Progenitor cell of endocrine pancreas (in vitro differentiated cells): Measurements from ENCODE around the gene ARMC2. TPM values are rescaled to one million over a fixed set of nuclear protein-coding genes. Genes with fewer than 3 reads are reported as not detected.
"Not testable (repeated sequence)": the region's sequence is repeated elsewhere in the genome, so short reads cannot be mapped to it uniquely, and the experiment has no call there.

Source experiments
- DNase-seq: peaks from one replicate; pipeline ENCODE4 v3.0.0; 2021; ENCODE audit warnings: low spot score; ENCODE audit not compliant: unreplicated experiment
- H3K27ac Mint-ChIP-seq: 2 replicates; pipeline ENCODE4 v1.8.0; 2021; ENCODE audit warnings: mild to moderate bottlenecking, moderate library complexity, mixed read lengths
- H3K27me3 Mint-ChIP-seq: 2 replicates; pipeline ENCODE4 v1.8.0; 2021; ENCODE audit warnings: mixed read lengths
- H3K36me3 Mint-ChIP-seq: 2 replicates; pipeline ENCODE4 v1.8.0; 2022; ENCODE audit warnings: mixed read lengths; ENCODE audit not compliant: insufficient read depth
- H3K4me1 Mint-ChIP-seq: 2 replicates; pipeline ENCODE4 v1.8.0; 2021; ENCODE audit warnings: low read depth, mixed read lengths
- H3K4me3 Mint-ChIP-seq: 2 replicates; pipeline ENCODE4 v1.8.0; 2021; ENCODE audit warnings: low read depth, mild to moderate bottlenecking, moderate library complexity, mixed read lengths
- H3K9me3 Mint-ChIP-seq: 2 replicates; pipeline ENCODE4 v1.8.0; 2021; ENCODE audit warnings: low read depth, mixed read lengths
- total RNA-seq: library from RNA; stranded (reverse); gene quantifications from 2 replicates; pipeline ENCODE4 v1.2.1, GENCODE V29; 2021
- TF ChIP-seq, protein P1 (sequence below): fragments of 200-600 bp; sonication (generic); IDR thresholded peaks from one replicate; pipeline ENCODE4 v1.5.0; 2021; ENCODE audit warnings: antibody characterized with exemption, mild to moderate bottlenecking; ENCODE audit not compliant: unreplicated experiment

The ARMC2 gene
- total RNA-seq, 1 donor from 2014 or later: 16.5 TPM

DNA sequence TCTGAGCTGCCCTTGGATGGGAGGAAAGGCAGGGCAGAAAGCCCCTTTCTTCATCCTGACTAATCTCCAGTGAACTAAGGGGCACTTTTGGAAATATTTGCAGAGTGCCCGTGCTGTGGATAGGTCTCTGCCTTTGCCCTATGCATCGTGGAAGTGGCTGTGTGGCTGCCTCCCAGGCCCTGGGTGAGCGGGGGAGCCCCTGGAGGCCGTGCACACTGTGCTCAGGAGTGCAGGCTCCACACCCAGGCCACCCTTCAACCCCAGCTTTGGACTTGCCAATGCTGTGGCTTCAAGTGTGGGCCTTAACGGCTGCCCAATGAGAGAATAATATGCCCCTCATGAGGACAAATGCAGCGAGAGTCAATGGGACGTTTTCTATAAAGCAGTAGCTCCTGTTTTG lies 36.7 kb upstream of the ARMC2 start:
- no peak for DNase-seq
- H3K36me3 Mint-ChIP-seq: peaks cover 3% of the 10 kb centered on the region
- H3K27ac Mint-ChIP-seq: no peak overlapping the region
- H3K4me3 Mint-ChIP-seq: no peak overlapping the region
- no peaks in the 10 kb centered on the region for H3K27me3 Mint-ChIP-seq
- peaks cover 11% of the 10 kb centered on the region for H3K9me3 Mint-ChIP-seq
- peaks cover 2% of the 10 kb centered on the region for H3K4me1 Mint-ChIP-seq
- TF ChIP-seq, protein P1, sequence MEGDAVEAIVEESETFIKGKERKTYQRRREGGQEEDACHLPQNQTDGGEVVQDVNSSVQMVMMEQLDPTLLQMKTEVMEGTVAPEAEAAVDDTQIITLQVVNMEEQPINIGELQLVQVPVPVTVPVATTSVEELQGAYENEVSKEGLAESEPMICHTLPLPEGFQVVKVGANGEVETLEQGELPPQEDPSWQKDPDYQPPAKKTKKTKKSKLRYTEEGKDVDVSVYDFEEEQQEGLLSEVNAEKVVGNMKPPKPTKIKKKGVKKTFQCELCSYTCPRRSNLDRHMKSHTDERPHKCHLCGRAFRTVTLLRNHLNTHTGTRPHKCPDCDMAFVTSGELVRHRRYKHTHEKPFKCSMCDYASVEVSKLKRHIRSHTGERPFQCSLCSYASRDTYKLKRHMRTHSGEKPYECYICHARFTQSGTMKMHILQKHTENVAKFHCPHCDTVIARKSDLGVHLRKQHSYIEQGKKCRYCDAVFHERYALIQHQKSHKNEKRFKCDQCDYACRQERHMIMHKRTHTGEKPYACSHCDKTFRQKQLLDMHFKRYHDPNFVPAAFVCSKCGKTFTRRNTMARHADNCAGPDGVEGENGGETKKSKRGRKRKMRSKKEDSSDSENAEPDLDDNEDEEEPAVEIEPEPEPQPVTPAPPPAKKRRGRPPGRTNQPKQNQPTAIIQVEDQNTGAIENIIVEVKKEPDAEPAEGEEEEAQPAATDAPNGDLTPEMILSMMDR: no peak

DNA sequence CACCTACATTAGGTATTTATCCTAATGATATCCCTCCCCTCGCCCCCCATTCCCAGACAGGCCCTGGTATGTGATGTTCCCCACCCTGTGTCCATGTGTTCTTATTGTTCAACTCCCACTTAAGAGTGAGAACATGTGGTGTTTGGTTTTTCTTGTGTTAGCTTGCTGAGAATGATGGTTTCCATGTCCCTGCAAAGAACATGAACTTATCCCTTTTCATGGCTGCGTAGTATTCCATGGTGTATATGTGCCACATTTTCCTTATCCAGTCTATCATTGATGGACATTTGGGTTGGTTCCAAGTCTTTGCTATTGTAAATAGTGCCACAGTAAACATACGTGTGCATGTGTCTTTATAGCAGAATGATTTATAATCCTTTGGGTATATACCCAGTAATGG lies 35.0 kb upstream of the ARMC2 start:
- peaks cover 24% of the 10 kb centered on the region for H3K9me3 Mint-ChIP-seq
- not testable (repeated sequence) for H3K27me3 Mint-ChIP-seq, H3K36me3 Mint-ChIP-seq, H3K4me3 Mint-ChIP-seq, DNase-seq, H3K27ac Mint-ChIP-seq, H3K4me1 Mint-ChIP-seq

GRCh38 chr6:108817276-108817675 lies 30.9 kb upstream of the ARMC2 start:
- not testable (repeated sequence) for H3K36me3 Mint-ChIP-seq, H3K27ac Mint-ChIP-seq, H3K4me1 Mint-ChIP-seq, H3K4me3 Mint-ChIP-seq, DNase-seq, H3K27me3 Mint-ChIP-seq
- peaks cover 29% of the 10 kb centered on the region for H3K9me3 Mint-ChIP-seq

- TF ChIP-seq, protein P1: no peak
- Mint-ChIP-seq H3K27me3 (peaks cover 3% of the 10 kb centered on the region), H3K9me3 (peaks cover 26% of the 10 kb centered on the region), H3K4me1 (no peaks in the 10 kb centered on the region), H3K27ac (no peak overlapping the region), H3K36me3 (peaks cover 7% of the 10 kb centered on the region), H3K4me3 (no peak overlapping the region)
- no peak for DNase-seq
Observed at GRCh38 chr6:108820006-108820405, 28.2 kb upstream of the ARMC2 start.

DNA sequence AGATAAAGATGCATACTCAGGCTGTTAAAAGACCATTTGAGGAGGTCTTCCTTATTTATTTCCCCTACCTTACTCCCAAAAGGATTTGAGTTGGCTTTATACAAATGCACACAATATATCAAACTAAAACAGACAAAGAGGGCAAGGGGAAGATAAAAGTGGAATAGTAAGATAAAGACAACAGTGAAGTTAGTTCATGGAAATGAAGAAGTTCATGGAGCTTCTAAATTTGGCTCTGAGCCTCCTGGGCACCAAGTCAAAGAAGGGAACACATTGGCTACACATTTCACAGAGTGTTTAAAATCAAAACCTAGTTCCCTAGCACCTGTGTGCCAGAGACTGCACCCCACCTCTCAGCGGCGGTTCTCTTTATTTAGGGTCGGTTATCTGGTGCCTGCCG lies 25.8 kb upstream of the ARMC2 start:
- peaks cover 3% of the 10 kb centered on the region for H3K27me3 Mint-ChIP-seq
- no peak for DNase-seq
- no peak overlapping the region for H3K4me3 Mint-ChIP-seq
- H3K27ac Mint-ChIP-seq: no peak overlapping the region
- H3K9me3 Mint-ChIP-seq: peaks cover 20% of the 10 kb centered on the region
- peaks cover under 1% of the 10 kb centered on the region for H3K36me3 Mint-ChIP-seq
- TF ChIP-seq, protein P1: no peak
- no peaks in the 10 kb centered on the region for H3K4me1 Mint-ChIP-seq

GRCh38 chr6:108825326-108825725 lies 22.9 kb upstream of the ARMC2 start:
- Mint-ChIP-seq H3K36me3 (no peaks in the 10 kb centered on the region), H3K9me3 (peaks cover 13% of the 10 kb centered on the region), H3K27me3 (peaks cover 3% of the 10 kb centered on the region), H3K4me3 (no peak overlapping the region), H3K4me1 (no peaks in the 10 kb centered on the region), H3K27ac (no peak overlapping the region)
- no peak for DNase-seq
- TF ChIP-seq, protein P1: no peak
